GM19463 (cell line): ENCODE data around the gene SOST.

Experiments used
- ATAC-seq: cut with Tn5 transposase; IDR thresholded peaks from one replicate; pipeline ENCODE4 v1.9.1; 2021; ENCODE audit warnings: mild to moderate bottlenecking, moderate library complexity; ENCODE audit not compliant: unreplicated experiment

SOST gene

GRCh38 chr17:43774304-43775250, 16.0 kb upstream of the SOST start:
- ATAC-seq: no peak

- no peak for ATAC-seq
Observed at GRCh38 chr17:43772877-43773648, 14.5 kb upstream of the SOST start.

GRCh38 chr17:43771463-43771862, 12.9 kb upstream of the SOST start:
- no peak for ATAC-seq

- no peak for ATAC-seq
Observed at GRCh38 chr17:43770957-43771356, 12.4 kb upstream of the SOST start.

- no peak for ATAC-seq
Observed at GRCh38 chr17:43769859-43770258, 11.3 kb upstream of the SOST start.

- no peak for ATAC-seq
Observed at GRCh38 chr17:43769426-43769825, 10.8 kb upstream of the SOST start.

- no peak for ATAC-seq
Observed at GRCh38 chr17:43768943-43769342, 10.4 kb upstream of the SOST start.

GRCh38 chr17:43768382-43768781, 9.8 kb upstream of the SOST start:
- no peak for ATAC-seq

- ATAC-seq: no peak
Observed at GRCh38 chr17:43767713-43768059, 9.1 kb upstream of the SOST start.

- ATAC-seq: no peak
Observed at GRCh38 chr17:43767053-43767712, 8.6 kb upstream of the SOST start.

- ATAC-seq: no peak
Observed at GRCh38 chr17:43766413-43767052, 7.9 kb upstream of the SOST start.

GRCh38 chr17:43760254-43760852, 1.8 kb upstream of the SOST start:
- no peak for ATAC-seq

GRCh38 chr17:43759836-43760235, 1.2 kb upstream of the SOST start:
- ATAC-seq: no peak

- ATAC-seq: no peak
Observed at GRCh38 chr17:43758086-43758485, 505 bp downstream of the SOST start.

GRCh38 chr17:43757171-43757660, 1.4 kb downstream of the SOST start:
- ATAC-seq: no peak

- ATAC-seq: no peak
Observed at GRCh38 chr17:43756201-43756600, 2.4 kb downstream of the SOST start.

- ATAC-seq: no peak
Observed at GRCh38 chr17:43755389-43755875, 3.2 kb downstream of the SOST start.

- ATAC-seq: no peak
Observed at GRCh38 chr17:43754947-43755346, 3.6 kb downstream of the SOST start.

- ATAC-seq: no peak
Observed at GRCh38 chr17:43753493-43754129, 5.0 kb downstream of the SOST start.

- ATAC-seq: no peak
Observed at GRCh38 chr17:43750153-43750552, 8.4 kb downstream of the SOST start.
